HG03575 (cell line): ENCODE data around the gene SCO1.

ENCODE experiments used
- ATAC-seq: cut with Tn5 transposase; IDR thresholded peaks from one replicate; pipeline ENCODE4 v1.9.1; 2021; ENCODE audit not compliant: unreplicated experiment, insufficient number of reproducible peaks, low FRiP score; ENCODE audit errors: extremely low read depth

The SCO1 gene

GRCh38 chr17:10664571-10664970, 32.8 kb downstream of the SCO1 start:
- ATAC-seq: no peak

DNA sequence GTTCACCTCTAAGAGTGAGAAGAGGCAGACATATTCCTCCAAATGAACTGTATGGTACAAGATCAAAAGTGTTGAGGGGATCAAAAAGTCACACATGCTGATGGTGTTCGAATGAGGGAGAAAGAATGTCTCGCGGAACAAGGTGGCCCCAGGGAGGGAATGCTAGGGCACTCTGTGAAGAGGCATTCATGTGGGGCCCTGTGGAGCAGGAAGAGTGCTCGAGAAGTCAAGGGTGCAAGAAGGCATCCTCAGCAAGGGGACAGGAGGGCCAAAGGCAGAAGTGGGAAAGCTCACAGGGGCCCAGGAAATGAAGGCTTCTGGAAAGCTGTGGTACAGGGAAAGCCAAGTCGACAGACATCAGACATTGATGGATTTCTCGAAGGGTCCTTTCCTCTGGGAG, 34.1 kb downstream of the SCO1 start:
- ATAC-seq: no peak

- ATAC-seq: no peak
These were observed 35.9 kb downstream of the SCO1 start for GRCh38 chr17:10661437-10661836.

DNA sequence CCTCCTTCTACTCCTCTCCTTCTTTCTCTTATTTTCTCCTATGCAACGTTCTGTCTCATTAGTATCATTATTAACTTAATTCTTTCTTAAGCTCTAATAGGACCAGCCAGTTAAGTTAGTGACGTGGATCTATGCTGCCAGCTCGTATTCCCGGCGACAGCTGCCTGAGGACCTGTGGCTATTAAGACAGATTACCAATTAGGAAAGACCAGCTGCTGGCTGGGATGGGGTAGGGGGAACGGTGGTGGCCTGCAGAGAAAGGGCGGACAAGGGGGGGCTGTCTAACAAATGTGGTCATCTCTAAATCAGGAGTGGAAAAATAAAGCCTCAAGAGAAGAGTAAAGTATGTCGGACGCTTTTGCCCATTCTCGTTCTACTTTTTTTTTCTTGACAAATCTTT, 39.5 kb downstream of the SCO1 start:
- no peak for ATAC-seq

DNA sequence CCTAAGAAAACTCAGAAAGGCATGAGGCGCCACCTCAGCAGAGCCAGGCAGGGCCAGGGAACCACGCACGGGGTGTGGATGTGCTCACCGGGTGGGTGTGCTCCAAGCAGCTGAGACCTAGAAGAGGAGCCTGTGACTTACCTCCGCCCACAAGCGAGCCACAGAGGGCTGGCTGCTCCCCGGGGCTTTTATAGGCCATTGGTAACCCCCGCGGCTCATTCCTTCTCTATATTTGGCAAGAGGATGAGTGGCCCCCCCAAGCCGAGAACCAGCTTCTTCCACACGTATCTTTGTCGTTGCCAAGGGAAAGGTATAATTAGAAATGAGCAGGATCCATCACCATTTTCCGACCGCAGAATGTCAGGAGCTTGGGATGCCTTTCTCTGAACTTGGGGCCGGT, 40.2 kb downstream of the SCO1 start, which contains the start of gene MYH3:
MYH3 (minus strand) TSS at position 162 of the 400 bp plus-strand sequence. CDS start 2,245 bp downstream, outside the sequence.
- no peak for ATAC-seq

DNA sequence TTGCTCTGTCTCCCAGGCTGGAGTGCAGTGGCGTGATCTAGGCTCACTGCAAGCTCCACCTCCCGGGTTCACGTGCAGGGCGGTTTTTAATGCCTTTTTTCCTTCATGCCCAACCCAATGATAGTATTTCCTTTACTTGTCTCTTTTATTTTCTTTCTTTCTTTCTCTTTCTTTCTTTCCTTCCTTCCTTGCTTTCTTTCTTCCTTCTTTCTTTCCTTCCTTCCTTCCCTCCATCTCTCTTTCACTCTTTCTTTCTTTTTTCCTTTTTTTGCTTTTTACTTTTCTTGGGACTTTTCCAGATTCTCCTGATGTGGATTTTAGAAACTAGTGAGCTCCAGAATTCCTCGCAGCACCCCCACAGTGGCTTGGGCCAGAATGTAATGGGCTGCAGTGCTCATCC, 43.3 kb downstream of the SCO1 start:
- no peak for ATAC-seq

GRCh38 chr17:10652984-10653659, 44.2 kb downstream of the SCO1 start:
- no peak for ATAC-seq

DNA sequence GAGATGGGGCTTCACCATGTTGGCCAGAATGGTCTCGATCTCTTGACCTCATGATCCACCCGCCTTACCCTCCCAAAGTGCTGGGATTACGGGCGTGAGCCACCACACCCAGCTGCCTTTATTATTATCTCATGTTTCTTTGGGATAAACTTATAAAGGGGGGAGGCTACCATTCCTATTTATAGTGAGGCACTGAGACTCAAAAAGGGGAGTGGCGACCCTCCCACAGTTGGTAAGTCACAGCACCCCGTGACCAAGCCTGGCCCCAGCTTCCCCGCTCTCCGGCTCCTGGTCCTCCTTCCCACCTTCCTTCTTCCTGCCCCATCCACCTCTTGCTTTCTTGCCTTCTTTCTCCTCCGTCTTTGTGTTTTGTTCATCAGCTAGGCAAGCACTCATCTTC, 45.4 kb downstream of the SCO1 start:
- no peak for ATAC-seq

GRCh38 chr17:10649602-10650001, 47.7 kb downstream of the SCO1 start:
- ATAC-seq: no peak

DNA sequence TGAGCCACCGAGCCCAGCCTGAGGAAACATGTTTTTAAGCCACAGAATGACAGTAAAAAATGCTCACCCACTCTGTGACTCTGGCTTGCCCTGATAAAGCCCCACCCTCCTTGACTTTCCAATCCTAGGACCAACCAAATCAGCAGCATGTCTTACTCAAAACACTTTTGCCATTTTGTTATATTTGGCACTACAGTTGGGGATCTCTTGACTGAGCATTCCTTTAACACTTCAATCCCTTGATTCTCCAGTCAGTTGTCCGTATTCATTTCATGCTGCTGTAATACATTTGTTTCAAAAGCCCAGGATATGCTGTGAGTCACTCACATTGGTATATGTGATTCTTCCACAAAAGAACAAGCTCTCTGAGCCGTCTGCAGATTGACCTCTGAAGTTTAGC, 48.4 kb downstream of the SCO1 start:
- ATAC-seq: no peak

DNA sequence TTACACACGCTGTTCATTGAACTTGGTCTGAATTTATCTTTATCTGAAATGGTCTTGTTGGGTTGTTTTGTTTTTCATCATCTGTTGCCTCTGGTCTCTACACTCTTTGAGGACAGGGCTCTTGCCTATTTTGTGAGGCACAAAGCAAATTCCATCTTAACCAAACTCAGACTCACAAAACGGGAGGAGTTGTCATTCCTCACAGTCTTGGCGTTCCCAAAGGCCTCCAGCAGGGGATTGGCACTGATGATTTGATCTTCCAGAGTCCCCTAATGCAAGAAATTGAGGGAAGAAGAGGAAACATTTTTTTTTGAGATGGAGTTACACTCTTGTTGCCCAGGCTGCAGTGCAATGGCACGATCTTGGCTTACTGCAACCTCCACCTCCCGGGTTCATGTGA, 49.0 kb downstream of the SCO1 start:
- no peak for ATAC-seq

DNA sequence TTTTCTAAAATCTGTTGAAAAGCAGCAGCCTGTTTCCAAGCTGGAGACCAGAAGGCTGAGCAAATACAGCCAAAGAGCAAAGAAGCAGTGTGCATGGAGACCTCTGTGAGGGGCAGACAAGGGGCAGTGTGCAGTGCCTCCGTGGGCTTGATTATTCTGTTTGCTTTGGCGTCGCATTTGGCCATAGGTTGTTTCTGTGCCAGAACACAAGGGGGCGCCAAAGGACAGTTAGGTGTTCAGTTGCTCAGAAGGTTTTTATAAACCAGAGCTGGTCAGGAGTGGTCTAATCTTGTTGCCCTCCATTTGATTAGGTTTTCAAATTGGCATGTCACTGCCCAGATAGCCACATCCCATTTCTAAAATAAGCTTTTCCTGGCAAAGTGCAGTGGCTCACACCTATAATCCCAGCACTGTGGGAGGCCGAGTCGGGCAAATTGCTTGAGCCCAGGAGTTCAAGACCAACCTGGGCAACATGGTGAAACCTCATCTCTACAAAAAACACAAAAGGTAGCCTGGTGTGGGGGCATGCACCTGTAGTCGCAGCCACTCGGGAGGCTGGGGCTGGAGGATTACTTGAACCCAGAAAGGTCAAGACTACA, 50.8 kb downstream of the SCO1 start:
- ATAC-seq: no peak

DNA sequence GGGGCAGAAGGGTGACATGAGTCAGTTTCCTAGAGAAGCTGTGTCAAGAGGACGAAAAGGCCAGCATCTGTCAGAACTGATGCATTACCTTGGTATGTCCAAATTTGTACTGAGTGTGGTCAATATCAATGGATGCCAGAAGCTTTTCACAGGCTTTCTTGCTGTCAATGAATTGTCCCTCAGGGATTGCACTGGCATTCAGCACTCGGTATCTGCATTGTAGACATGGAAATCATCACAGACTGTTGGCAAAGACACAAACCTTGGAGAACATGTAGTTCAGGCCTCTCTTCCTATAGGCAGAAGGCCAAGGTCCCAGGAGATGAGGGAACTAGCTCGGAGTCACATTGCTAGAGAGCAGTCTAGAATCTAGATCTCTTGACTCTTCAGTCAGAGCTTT, 56.9 kb downstream of the SCO1 start:
- ATAC-seq: no peak

DNA sequence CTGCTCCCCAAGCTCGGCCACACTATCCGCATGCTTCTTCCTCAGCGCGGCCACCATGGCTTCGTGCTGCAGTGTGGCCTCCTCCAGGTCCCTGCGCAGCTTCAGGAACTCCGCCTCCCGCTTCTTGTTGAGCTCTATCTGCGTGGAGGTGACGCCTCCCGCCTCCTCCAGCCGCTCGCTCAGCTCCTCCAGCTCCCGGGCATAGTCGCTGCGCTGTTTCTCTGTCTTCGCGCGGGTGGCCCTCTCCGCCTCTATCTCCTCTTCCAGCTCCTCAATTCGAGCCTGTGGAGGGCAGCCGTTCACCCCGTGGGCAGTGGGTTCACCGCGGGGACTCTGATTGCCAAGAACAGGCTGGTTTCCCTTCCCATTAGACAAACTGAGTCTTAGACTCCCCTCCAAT, 59.2 kb downstream of the SCO1 start:
- no peak for ATAC-seq

DNA sequence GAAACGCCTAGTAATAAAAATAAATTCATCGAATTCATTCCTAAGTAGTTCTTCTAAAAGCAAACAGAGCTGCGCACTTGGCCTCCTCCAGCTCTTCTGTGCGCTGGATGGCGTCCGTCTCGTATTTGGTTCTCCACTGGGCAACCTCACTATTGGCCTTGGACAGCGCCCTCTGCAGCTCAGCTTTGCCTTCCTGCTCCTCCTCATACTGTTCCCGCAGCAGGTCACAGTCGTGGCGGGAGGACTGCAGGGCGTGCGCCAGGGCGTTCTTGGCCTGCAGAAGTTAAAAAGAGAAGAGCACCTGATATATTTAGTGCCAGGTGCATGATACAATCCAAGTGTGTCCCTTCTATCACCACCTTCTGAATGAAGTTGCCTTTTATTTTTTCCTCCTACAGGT, 62.0 kb downstream of the SCO1 start:
- ATAC-seq: no peak

- peak; percentile 97 for ATAC-seq
These were observed 63.5 kb downstream of the SCO1 start for GRCh38 chr17:10633738-10634379.

DNA sequence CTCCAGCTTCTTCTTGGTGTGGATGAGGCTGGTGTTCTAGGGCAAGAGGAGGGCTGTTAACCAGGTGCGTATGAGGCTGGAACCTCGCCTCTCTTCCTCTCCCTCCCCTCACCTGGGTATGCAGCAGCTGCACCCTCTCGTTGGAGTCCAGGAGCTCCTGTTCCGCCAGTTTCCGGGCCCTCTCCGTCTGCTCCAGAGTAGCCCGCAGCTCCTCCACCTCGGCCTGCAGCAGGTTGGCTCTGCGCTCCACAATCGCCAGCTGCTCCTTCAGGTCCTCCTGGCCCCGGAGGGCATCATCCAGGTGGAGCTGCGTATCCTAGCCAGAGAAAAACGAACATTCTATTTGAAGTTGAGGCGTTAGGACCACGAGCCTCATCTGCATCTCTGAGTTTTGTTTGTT, 65.6 kb downstream of the SCO1 start:
- ATAC-seq: no peak

DNA sequence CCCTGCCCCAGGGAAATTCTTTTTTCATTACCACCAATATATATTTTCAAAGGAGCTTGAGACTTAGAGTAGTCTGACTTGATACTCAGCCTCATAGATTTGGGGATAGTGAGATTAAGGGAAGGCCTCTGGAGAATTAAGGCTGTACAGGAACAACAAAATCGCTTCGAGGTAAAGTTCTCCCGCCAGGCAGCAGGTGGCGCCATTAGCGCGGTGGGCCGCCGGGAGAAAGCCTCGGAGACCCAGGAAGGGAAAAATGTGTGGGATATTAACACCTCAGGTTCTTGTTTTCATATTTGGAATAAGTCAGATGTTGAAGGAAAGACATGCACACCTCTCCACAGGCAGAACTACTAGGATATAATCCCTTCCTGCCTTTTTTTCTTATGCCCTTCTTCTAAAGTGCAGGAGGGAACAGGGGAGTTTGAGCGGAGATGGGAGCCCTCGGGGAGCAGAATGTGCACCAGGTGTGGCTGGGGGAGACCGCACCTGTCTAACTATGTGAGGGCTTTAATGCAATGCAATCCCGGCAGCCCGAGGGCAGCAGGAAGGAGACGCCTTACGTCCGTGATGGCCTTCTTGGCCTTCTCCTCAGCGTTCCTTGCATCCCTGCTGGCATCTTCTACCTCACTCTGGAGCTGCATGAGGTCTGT, 66.2 kb downstream of the SCO1 start:
- no peak for ATAC-seq

- ATAC-seq: no peak
These were observed 67.6 kb downstream of the SCO1 start for GRCh38 chr17:10629706-10630105.

- no peak for ATAC-seq
These were observed 68.6 kb downstream of the SCO1 start for GRCh38 chr17:10628756-10629155.
